ENCODE results near the gene CCNQ.
A peak's percentile ranks its signal among the peaks of the same experiment; 100 is the strongest.

The CCNQ gene

DNA sequence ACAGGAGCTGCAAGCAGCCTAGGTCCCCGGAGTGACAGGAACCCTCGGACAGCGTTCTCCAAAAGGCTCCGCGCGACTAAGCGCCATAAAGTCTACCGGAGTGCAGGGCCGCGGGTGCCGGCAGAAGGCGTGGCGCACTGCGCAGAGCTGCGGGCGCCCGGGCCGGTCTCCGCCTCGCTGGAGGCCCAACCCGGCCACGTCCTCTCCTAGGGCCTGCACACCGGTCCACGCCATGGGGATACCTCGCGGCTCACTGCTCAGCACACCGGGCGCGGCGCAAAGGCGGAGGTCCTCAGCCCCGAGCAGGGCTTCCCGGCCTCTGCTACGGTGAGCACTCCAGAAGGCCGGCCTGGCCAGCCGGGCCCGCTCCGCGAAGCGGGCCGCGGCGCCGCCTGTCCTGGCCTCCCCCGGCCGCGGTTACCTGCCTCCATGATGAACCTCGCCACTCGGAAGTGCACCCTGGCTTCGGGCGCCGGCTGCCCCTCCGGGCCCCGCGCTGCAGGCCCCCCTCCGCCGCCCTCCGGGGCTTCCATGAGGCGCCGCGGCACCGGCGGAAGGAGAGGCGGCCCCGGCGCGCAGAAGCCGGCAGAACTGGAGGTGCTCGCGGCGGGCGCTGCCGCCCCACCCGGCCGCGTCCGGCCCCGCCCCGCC is at the start of gene CCNQ:
CCNQ (minus strand) TSS at position 599 of the 651 bp plus-strand sequence; CDS start at position 533, 66 bp downstream.
- peak in 1 of 2 experiments; percentile 9 for DNase-seq

DNA sequence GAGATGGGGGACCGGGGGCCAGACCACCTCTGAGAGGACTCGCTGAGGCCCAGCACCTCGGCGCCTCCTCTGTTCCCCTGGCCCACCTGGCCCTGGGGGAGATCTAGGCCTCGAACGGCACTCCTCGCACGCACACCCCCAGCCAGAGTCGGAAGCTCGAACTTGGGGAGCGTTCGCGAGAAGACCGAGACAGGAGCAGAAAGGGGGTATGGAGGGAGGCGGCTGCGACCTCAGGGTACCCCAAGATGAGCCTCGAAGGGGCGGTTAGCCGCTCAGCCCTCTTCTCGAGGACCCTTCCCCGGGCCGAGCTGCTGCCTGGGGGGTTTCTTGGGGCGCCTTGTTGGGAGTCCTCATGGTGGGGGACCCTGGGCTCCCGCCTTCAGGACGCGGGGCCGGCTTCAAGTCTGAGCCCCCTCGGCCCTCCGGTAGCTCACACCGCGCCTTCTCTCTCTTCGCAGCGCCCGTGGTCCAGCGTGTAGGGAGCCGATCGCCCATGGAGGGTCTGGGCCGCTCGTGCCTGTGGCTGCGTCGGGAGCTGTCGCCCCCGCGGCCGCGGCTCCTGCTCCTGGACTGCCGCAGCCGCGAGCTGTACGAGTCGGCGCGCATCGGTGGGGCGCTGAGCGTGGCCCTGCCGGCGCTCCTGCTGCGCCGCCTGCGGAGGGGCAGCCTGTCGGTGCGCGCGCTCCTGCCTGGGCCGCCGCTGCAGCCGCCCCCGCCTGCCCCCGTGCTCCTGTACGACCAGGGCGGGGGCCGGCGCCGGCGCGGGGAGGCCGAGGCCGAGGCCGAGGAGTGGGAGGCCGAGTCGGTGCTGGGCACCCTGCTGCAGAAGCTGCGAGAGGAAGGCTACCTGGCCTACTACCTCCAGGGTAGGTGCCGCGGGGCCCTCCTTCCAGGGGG is 48.8 kb upstream of the CCNQ start:
- DNase-seq = no peak

DNA sequence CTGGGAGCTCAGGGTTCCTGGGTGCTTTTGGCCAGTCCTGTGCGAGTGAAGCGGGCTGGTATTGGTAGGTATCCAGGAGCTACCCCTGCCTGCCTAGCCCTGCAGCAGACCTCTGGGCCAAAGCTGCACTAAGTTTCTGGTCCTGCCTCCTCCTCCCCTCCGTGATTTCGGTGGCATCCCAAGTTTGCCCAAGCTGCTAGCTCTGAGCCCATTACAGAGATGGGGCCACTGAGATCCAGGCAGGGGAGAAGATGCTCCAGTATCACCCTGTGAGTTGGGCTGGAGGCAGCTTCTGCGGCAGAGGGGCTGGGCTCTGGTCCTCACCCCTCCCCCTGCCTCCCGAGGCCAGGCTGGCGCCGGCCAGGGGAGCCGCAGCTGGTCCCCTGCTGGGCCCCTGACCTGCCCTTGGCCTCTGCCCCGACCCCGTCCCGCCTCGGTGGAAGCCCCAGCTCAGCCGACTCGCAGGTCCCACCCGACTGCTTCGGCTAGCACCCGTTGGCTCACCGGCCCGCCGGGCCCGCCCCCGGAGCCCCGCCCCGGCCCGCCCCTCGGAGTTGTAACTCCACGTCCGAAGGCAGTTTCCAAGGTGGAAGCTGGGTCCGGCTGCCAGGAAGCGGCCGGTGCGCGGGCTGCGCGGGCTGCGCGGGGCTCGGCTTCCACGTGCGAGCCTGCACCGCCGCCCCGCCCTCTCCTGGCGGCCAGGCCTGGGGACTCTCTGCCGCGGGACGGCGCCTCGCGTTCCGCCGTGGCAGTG is 47.9 kb upstream of the CCNQ start, which contains the start of gene DUSP9:
DUSP9 (plus strand) TSS at position 584 of the 754 bp plus-strand sequence. CDS start 751 bp downstream, outside the sequence.
- peak in 1 of 2 experiments; percentile 33 for DNase-seq

DNA sequence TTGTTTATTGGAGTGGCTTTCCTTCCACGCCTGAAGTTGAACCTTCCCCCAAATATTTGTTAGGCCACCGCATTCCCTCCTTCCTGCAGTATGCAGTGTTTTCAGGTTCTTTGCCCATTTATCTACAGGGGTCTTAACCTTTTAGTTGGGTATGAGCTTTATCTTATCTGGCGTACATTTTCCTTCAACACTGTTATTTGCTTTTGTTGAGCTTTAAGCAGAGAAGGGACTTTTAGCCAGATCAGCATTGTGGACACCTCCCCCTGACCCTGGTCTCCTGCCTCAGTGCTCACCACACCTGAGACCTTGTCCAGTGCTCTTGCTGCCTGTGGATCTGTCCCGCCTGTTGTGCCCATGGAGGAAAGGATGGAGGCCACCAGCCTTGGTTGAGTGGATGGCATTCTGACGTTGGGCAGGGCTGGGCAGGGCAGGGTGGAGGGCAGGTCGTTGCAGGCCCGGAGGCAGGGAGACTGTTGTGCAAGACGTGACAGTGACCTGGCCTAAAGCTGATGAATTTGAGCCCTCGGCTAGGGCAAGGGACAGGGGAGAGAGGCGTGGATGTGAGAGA is 47.1 kb upstream of the CCNQ start:
- DNase-seq = no peak

DNA sequence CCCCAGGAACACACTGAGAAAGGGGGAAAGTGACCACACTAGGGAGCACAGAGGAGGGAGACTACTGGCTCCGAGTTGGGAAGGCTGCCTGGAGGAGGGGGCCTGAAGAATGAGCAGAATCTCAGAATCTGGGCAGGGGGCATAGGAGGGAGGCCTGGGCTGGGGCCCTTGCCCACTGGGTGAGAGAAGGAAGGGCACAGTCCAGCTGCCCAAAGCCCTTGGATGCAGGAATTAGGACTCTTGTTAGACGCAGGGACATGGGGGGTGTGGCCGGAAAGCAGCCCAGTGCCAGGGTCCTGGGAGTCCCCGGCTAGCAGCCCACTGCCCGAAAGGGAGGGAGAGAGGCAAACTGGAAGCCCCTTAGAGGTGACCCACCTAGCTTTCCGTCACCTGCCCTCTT is 46.2 kb upstream of the CCNQ start:
- DNase-seq = no peak

DNA sequence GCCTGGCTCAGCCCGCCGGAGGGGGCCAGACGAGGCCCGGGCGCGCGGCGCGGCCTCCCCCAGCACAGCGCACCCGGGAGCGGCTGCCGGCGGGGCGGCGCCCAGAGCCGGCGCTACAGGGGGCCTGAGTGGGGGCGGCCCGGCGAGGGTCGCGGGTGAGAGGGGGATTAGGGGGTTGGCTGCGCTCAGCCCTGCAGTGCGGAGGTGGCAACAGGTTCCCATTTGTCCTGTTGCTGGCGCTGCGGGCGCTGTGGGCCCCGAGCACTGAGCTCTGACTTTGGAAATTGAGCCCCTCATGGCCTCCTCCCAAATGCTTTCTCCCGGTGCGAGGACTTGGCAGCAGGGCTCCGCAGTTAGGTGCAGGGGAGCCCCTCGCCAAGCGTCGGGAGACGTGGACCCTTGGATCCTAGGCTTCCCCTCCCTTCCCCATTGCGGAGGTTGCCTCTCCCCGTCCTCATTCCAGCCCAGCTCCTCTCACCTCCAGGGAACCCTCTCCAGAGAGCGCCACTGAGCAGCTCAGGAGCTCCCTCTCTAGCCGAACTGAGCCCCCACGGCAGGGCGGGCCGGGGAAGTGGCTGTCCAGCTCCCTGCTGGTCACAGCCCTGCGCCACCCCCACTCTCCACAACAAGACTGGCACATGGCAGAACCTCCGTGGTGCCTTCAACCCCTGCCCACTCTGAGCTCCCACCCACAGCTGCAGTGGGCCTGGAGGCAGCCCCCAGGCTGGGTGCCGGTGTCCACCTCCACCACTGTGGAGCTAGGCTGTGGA is 45.6 kb upstream of the CCNQ start:
- DNase-seq = no peak

DNA sequence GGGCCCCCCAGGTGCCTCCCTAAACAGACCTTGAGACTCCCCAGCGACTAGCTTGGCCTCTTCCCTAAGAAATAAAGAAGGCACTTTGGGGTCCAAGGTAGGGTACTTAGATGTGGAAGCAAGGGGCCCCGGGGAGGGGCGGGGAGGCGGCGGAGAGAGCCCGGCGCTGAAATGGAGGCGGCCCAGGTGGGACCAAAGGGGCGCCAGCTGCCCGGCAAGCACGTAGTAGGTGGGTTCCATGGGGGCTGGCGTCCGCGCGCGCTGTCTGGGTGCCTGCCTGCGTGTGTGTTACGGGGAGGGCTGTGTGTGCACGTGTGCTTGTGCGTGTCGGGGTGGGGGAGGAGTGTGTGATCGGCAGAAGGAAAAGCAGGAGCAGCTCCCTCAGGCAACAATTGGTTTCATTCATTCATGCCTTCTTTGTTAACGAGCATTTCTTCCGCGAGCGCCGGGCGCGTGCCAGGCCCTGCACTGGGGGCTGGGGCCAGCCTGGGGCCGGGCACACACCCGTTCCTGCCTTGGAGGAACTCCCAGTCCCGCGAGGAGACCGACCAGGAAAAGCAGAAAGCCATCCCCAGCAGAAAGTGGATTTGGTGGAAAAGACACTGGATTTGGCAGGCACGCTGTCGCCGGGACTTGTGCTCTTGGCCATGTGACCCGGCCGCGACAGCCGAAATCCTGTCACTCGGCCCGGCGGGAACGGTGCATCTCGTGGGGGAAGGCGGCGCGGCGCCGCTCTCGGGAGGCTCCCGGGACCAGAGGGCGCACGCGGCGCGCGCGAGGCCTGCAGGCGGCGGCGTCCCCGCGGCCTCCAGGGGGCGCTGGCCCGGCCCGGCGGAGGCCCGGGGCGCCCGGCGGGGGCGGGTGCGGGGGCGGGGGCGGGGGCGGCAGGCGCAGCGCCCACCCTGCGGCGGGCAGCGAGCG is 44.8 kb upstream of the CCNQ start:
- no peak for DNase-seq

DNA sequence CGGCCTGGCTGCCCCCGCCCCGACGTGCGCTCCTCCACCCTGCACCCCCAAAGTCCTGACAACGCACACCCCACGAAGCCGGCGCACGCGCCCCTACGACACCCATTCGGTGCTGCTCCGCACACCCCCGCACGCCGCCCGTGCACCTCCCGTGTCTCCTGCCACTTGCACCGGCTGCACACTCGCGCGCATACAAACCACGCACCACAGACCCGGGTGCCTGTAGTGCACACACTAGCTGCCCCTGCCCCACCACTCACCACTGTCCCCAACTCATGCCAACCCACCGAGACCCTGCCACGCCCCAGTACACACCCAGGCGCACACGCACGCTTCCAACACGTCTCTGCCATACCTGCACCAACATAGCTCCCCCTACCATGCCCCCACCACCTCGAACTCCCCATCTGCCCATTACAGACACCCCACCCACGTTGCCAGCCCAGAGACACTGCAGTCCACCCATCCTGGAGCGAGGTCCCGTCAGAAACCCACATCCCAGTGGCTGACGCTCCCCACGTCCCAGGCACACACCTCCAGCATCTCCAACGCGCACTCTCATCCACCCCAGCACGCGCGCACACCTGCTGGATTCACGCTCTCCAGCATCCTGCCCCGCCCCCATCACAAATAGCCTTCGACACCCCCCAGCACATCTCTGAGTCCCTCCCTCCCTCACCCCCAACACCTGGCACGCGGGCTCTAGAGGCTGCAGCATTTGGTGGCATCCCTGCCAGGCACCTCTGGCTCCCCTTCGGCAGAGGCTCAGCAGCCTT is 43.9 kb upstream of the CCNQ start:
- DNase-seq = no peak

DNA sequence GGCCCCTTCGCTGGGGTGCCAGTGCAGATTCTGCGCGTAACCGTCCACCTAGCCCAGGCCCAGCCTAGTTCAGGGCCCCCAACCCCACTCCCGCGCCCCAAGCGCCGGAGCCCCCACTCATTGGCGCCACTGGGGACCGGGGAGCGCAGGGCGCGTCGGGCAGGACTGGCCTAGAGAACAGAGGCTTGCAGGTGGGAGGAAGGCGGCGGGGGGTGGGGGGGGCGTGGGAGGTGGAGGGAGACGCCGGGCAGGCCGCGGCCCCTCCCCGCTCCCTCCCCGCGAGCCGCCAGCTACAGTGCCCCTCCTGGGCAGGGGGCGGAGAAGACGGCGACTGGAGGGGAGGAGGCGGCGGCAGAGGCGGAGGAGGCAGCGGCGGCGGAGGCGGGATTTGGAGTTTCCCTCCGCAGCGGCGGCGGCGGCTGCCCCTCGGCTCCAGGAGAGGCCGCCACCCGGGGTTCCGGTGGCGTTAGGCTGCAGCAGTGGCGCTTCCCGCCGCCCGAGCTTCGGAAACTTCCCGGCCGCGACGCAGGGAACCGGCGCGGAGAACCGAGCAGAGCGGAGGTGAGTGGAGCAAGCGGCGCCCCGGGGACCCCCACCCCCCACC is 43.2 kb upstream of the CCNQ start:
- no peak for DNase-seq

DNA sequence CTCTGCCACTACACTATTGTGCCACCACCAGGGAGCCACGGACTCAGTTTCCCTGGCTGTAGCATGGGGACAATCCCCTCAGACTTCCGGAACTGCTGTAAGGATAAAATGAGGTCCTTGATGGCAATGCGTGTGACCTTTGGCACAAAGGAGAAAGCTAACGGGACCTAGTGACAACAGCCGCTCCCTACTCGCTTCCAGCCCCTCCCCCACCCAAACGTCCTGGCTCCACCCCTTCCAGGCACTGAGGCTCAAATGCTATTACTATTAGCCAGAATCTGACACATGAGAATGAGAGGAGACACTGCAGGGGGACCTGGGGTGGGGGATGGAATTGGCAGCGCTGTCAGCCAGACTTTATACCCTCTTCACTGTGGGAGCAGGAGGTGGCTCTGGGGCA is 42.7 kb upstream of the CCNQ start:
- no peak for DNase-seq

DNA sequence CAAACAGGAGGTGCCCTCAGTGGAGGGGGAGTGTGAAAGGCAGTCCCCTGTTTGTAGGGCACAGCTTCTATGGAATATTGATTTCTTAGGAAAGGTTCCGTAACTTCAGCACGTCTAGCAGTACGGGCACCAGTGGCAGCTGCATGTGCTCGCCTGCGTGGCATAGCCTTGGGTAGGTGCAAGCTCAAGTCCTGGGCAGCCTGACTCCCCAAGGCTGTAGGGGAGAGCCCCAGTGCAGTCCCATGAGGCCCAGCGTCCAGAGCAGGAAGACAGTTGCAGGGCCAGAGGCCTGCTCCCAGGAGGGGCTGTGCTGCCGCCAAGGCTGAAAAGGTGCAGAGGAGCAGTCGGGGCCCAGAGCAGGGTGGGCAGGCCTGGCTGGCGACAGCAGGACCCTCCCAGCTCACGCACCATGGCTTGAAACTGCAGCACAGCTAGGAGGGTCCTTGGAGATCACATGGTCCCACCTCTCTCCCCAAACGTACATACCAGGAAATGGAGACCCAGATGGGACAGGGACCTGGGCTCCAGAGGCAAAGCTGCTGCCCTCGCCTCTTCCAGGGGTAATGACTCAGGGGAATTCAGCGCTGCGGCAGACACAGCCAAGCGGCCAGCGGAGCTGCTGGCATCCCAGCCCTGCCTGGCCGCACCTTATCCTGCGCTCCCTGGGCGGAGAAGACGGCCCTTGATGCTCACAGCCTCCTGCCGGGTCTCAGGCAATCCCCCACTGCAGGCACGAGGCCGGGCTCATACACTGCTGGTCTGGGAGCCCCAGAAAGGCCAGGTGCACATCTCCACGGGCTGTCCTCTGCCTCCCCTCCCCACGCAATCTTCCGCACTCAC is 42.0 kb upstream of the CCNQ start:
- DNase-seq = no peak

DNA sequence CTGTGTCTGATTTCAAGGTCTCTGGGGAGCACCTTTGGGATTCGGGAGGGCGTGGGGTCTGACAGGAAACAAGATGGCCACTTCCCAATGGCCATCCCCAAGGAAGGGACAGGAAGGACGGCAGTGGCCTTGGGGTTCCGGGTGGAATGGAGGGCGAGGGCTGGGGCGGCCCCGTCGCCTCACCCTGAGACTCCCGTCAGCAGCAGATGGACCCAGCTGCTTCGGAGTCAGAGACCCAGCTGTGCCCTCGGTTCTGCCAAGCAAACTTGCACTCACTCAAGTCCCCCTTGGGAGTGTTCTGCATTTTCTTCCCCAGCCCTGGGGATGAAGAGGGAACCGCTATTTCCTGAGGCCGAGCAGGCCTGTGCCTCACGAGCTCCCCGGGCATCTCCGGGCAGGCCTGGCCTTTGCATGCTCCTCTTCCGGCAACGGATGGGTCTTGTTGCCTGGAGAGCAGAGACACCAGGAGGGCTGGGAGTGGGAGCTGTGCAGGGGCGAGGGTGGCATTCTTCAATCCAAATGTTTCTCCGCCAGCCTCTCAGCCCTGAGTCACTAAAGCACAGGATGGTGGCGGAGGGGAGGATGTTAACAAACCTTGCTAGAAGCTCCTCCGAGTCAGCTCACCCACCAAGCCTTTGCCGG is 41.2 kb upstream of the CCNQ start:
- DNase-seq = no peak

DNA sequence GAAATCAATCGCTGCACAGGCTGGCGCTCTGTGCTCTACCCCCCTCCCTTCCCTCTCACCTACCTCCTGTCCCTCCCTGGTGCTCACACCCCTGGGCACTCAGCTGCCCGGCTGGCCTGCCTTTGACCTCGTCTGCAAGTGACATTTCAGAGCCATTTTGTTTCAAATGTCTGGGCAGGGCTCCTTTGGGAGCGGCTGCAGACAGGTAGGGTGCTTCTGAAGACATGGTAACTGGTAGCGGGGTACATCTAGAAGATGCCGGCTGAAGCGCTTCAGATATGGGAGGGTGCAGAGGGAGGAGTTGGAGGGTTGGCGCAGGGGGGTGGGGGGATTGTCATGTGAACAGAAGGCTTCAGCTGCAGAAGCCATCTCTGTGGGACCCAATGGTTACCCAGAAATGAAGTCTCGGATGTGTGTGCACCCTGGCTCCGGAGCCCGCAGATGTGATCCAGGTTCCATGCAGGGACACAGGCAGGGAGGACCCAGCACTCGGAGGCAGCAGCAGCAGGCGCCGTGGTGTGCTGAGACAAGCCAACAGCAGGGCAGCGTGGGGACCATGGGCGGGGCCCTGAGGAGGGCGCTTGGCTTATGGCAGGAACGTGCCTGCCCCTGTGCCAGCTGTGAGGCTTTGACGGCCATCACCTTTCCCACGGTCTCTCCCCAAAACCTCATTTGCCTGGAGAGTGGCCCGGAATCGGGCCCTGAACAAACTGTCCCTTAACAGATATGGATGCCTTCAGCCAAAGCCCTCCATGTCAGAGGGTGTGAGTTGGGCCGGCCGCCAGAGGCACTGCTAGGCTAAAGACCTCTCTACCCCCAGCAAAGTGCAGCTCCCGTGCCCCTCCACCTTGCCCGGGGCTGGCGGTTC is 40.5 kb upstream of the CCNQ start:
- DNase-seq = no peak

DNA sequence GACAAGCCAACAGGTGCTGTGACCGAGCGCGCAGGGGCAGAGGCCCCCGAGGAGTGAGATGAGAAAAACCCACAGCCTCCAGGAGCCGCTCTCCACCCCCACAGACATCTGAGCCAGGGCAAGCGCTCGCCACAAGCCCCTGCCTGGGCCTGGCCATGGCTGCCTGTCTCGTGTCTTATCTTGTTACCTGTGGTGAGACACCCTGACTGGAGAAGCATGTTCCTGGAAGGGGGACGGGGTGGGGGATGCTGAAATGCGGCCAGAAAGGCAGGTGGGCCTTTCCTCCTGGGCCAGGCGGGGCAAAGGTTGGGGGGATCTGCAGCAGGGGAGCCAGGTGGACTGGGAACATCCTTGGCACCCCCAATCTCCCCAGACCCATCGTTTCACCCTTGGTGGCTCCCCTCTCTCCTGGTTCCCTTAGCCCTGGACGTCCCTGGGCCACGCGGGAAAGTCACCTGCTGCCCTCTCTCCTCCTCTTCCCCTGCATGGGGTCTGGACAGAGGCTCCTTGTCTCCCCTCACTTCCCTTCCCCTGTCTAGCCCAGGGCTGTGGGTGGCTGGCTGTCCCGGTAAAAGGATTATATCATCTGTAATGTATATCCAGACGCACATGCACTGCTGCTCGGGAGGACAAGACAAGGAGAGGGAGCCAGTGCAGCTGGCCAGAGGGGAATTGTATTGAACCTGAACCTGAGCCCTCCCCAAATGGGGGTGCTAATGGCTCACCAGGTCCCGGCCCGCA is 39.7 kb upstream of the CCNQ start:
- DNase-seq = no peak

DNA sequence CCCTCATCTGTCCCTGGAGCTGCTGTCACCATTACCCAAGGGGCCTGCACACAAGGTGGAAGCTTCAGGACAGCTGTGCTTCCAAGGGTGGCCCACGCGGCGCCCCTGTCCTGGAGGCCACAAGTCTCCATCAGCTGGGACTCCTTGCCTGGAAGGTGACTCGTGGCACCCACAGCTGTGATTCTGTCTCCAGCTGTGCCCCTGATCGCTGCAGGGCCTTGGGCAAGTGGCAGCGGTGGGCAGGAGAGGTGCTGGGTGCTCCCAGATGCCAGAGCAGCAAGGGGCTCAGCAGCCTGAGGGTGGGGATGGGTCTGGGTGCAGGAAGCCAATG is 39.1 kb upstream of the CCNQ start:
- no peak for DNase-seq

DNA sequence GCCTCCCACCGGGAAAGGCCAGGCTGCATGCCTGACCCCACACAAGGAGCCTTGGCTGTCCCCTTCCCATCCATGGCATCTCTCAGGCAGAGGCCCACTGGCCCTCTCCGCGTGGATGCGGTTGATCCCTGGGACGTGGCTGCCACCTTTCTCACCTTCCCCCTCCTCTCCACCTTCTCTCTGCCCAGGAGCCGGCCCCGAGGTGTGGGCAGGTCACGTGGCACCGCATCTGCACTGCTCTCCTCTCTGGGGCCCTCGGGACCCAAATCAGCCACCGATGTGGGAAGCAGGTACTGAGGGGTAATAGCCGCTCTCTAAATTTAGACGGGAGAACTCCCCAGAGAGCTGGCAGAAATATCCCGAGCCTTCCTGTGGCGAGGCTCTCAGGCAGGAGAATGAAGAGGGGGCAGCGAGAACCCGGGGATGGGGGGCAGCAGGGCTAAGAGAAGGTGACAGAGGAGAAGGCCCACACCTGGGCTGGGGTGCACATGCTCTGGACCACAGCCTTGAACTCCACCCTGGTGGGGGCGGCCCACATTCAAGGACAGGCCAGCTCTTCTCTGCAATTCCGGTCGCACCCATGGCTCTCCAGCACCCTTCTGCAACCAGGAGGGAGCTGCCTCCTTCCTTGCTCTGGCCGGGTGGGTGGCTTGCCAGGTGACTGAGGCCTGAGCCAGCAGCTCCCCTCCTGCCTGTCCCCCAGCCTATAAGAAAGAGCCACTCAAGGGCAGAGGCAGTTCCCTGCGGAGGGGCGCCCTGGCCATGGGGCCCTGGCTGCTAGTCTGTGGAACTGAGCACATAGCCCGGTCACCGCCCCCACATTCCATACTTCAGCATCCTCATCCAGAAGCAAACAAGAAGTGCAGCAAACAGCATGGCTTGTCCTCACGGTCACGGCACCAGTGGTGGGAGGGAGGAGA is 38.4 kb upstream of the CCNQ start:
- DNase-seq = no peak
